ENCODE data around the gene ZC3H18. TPM values are rescaled to one million over a fixed set of nuclear protein-coding genes. Genes with fewer than 3 reads are reported as not detected.
A peak's percentile ranks its signal among the peaks of the same experiment; 100 is the strongest.

ZC3H18 gene
- total and polyA plus RNA-seq, 2 donors from 2014 or later: 11.4 to 38.2 TPM

- no peak for FAIRE-seq
- intact Hi-C loops (cut with DNase I): no loop called here
- H3K27me3 ChIP-seq (ENCODE audit: control insufficient read depth, insufficient read depth, low read length): peaks cover 5% of the 10 kb centered on the region
- no peaks in the 10 kb centered on the region for H3K9me3 ChIP-seq (ENCODE audit: control insufficient read depth in 2 of 3, insufficient read depth in 1 of 3, low read length in 3 of 3)
- no peaks in the 10 kb centered on the region for H3K36me3 ChIP-seq (ENCODE audit: control insufficient read depth in 2 of 3, insufficient read depth in 3 of 3, low read length in 3 of 3)
- no peak for TF ChIP-seq CTCF (IDR thresholded peaks at IDR 0.05; ENCODE audit: borderline replicate concordance, extremely low read depth, insufficient read depth)
- H3K27ac ChIP-seq (ENCODE audit: low read depth in 2 of 2, low read length in 2 of 2): peak overlapping the region in 1 of 2 donors; percentile 17
- peak overlapping the region in 1 of 3 donors; percentile 37 for H3K4me3 ChIP-seq (ENCODE audit: low read length in 3 of 3)
- peak overlapping the region in 1 of 3 donors; percentile 34 for H3K9ac ChIP-seq (ENCODE audit: low read length in 3 of 3)
- peak in 4 of 5 donors; percentile 48 to 89 (median 66) for DNase-seq
- H3K4me1 ChIP-seq (ENCODE audit: control insufficient read depth in 2 of 3, insufficient read depth in 2 of 3, low read depth in 1 of 3, low read length in 3 of 3): peaks cover 0 to 13% (median 0%) of the 10 kb centered on the region in 3 donors
Measured at GRCh38 chr16:88534638-88535190, 35.5 kb upstream of the ZC3H18 start.

- FAIRE-seq (no peak), DNase-seq (peak in 2 of 5 donors; percentile 58 to 79)
- H3K36me3 ChIP-seq (ENCODE audit: control insufficient read depth in 2 of 3, insufficient read depth in 3 of 3, low read length in 3 of 3): no peaks in the 10 kb centered on the region
- H3K27me3 ChIP-seq (ENCODE audit: control insufficient read depth, insufficient read depth, low read length): peaks cover 5% of the 10 kb centered on the region
- no peak for TF ChIP-seq CTCF (IDR thresholded peaks at IDR 0.05; ENCODE audit: borderline replicate concordance, extremely low read depth, insufficient read depth)
- H3K27ac ChIP-seq (ENCODE audit: low read depth in 2 of 2, low read length in 2 of 2): peak overlapping the region in 1 of 2 donors; percentile 17
- H3K4me1 ChIP-seq (ENCODE audit: control insufficient read depth in 2 of 3, insufficient read depth in 2 of 3, low read depth in 1 of 3, low read length in 3 of 3): peaks cover 0 to 13% (median 0%) of the 10 kb centered on the region in 3 donors
- peak overlapping the region in 1 of 3 donors; percentile 37 for H3K4me3 ChIP-seq (ENCODE audit: low read length in 3 of 3)
- intact Hi-C loops (cut with DNase I): no loop called here
- no peaks in the 10 kb centered on the region for H3K9me3 ChIP-seq (ENCODE audit: control insufficient read depth in 2 of 3, insufficient read depth in 1 of 3, low read length in 3 of 3)
- peak overlapping the region in 1 of 3 donors; percentile 34 for H3K9ac ChIP-seq (ENCODE audit: low read length in 3 of 3)
Measured at GRCh38 chr16:88535191-88535856, 34.9 kb upstream of the ZC3H18 start.

GRCh38 chr16:88535857-88536222 is 34.4 kb upstream of the ZC3H18 start:
- no peak overlapping the region for H3K9ac ChIP-seq (ENCODE audit: low read length in 3 of 3)
- H3K4me1 ChIP-seq (ENCODE audit: control insufficient read depth in 2 of 3, insufficient read depth in 2 of 3, low read depth in 1 of 3, low read length in 3 of 3): peaks cover 0 to 13% (median 0%) of the 10 kb centered on the region in 3 donors
- no peak for FAIRE-seq
- H3K27ac ChIP-seq (ENCODE audit: low read depth in 2 of 2, low read length in 2 of 2): no peak overlapping the region
- intact Hi-C loops (cut with DNase I): no loop called here
- DNase-seq: no peak
- peaks cover 5% of the 10 kb centered on the region for H3K27me3 ChIP-seq (ENCODE audit: control insufficient read depth, insufficient read depth, low read length)
- no peak for TF ChIP-seq CTCF (IDR thresholded peaks at IDR 0.05; ENCODE audit: borderline replicate concordance, extremely low read depth, insufficient read depth)
- no peak overlapping the region for H3K4me3 ChIP-seq (ENCODE audit: low read length in 3 of 3)
- no peaks in the 10 kb centered on the region for H3K36me3 ChIP-seq (ENCODE audit: control insufficient read depth in 2 of 3, insufficient read depth in 3 of 3, low read length in 3 of 3)
- H3K9me3 ChIP-seq (ENCODE audit: control insufficient read depth in 2 of 3, insufficient read depth in 1 of 3, low read length in 3 of 3): no peaks in the 10 kb centered on the region

All from kidney (tissue), 14 donors.